ENCODE data around the gene DHCR24.
"Not testable (repeated sequence)": the region's sequence is repeated elsewhere in the genome, so short reads cannot be mapped to it uniquely, and the experiment has no call there.

The DHCR24 gene

DNA sequence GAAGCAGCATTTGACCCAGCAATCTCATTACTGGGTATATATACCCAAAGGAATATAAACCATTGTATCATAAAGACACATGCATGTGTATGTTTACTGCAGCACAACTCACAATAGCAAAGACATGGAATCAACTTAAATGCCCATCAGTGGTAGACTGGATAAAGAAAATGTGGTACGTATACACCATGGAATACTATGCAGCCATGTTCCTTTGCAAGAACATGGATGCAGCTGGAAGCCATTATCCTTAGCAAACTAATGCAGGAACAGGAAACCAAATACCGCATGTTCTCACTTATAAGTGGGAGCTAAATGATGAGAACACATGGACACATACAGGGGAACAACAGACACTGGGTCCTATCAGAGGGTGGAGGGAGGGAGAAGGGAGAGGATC is 5.4 kb downstream of the DHCR24 start:
- H3K4me3 Mint-ChIP-seq, ATAC-seq, H3K9me3 Mint-ChIP-seq, H3K27ac Mint-ChIP-seq, H3K27me3 Mint-ChIP-seq, DNase-seq: not testable (repeated sequence)
- H3K4me1 Mint-ChIP-seq, result peaks cover 23% of the 10 kb centered on the region
- H3K36me3 Mint-ChIP-seq (ENCODE audit: low read depth), result peaks cover 44% of the 10 kb centered on the region

DNA sequence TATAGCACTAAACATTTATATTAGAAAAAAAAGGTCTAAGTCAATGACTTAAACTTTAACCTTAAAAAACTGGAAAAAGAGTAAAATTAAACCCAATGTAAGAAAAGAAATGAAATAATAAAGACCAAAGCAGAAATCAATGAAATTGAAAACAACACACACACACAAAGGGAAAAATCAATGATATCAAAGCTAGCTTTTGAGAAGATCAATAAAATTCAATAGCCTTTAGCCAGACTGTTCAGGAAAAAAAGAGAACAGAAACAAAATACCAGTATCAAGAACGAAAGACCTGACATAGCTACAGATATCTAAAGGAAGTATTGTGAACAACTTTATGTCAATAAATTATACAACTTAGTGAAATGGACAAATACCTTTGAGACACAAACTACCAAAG is 7.1 kb downstream of the DHCR24 start:
- ATAC-seq (no peak), DNase-seq (no peak)
- H3K27me3 Mint-ChIP-seq, result no peaks in the 10 kb centered on the region
- H3K4me1 Mint-ChIP-seq, result peaks cover 7% of the 10 kb centered on the region
- no peak overlapping the region for H3K4me3 Mint-ChIP-seq
- no peaks in the 10 kb centered on the region for H3K9me3 Mint-ChIP-seq
- H3K27ac Mint-ChIP-seq, result no peak overlapping the region
- peaks cover 56% of the 10 kb centered on the region for H3K36me3 Mint-ChIP-seq (ENCODE audit: low read depth)

DNA sequence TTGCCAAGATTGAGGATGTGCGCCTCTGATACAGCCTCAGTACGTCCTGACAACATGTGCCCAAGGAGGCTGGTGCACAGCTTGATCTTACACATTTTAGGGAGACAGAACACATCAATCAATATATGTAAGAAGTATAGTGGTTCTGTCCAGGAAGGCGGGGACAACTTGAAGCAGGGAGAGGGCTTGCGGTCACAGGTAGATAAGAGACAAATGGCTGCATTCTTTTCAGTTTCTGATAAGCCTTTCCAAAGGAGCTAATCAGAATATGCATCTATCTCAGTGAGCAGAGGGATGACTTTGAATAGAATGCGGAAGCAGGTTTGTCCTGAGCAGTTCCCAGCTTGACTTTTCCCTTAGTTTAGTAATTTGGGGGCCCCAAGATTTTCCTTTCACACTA is 10.2 kb downstream of the DHCR24 start:
- no peak for ATAC-seq
- Mint-ChIP-seq H3K27ac (no peak overlapping the region), H3K36me3 (ENCODE audit: low read depth) (peaks cover 51% of the 10 kb centered on the region), H3K4me3 (no peak overlapping the region), H3K9me3 (no peaks in the 10 kb centered on the region), H3K27me3 (no peaks in the 10 kb centered on the region), H3K4me1 (no peaks in the 10 kb centered on the region)
- no peak for DNase-seq

DNA sequence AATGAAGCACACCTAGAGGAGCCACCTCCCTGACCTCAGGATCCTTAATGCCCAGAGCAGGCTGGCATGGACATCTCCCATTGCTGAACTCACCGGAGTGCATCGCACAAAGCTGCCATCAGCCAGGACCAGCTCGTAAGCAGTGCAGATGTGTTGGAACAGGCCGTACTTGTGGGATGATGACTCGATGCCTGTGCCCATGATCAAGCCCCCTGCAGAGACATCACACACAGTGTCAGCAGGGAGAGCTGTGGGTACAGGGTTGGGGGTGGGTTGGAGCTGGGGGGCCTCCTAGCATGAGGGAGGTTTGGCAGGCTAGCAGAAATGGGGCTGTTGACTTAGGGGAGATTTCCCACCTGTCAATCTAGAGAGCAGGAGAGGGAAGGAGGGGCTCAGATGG is 12.0 kb downstream of the DHCR24 start:
- Mint-ChIP-seq H3K36me3 (ENCODE audit: low read depth) (peaks cover 48% of the 10 kb centered on the region), H3K4me1 (no peaks in the 10 kb centered on the region), H3K27ac (no peak overlapping the region), H3K9me3 (no peaks in the 10 kb centered on the region), H3K27me3 (no peaks in the 10 kb centered on the region), H3K4me3 (no peak overlapping the region)
- ATAC-seq, result no peak
- DNase-seq, result no peak

DNA sequence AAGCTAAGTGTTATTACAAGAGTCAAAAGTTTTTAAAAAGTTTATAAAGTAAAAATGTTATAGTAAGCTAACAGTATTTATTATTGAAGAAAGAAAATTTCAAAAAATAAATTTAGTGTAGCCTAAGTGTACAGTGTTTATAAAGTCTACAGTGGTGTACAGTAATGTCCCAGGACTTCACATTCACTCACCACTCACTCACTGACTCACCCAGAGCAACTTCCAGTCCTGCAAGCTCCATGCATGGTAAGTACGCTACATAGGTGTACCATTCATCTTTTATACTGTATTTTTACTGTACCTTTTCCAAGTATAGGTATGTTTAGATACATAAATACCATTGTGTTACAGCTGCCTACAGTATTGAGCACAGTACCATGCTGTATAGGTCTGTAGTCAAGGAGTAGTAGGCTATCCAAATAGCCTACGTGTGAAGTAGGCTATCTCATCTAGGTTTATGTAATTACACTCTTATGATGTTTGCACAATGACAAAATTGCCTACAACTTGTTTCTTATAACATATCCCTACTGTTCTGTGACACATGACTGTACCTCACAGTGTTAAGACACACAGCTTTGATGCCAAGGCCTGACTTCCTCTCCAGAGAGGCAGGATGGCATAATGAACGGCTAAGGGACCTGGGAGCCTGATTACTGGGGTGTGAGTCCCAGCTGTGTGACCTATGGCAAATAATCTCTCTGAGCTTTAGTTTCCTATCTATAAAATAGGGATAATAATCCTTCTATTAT is 12.7 kb downstream of the DHCR24 start:
- Mint-ChIP-seq H3K27me3 (no peaks in the 10 kb centered on the region), H3K27ac (no peak overlapping the region), H3K4me1 (no peaks in the 10 kb centered on the region), H3K36me3 (ENCODE audit: low read depth) (peaks cover 40% of the 10 kb centered on the region), H3K9me3 (no peaks in the 10 kb centered on the region), H3K4me3 (no peak overlapping the region)
- ATAC-seq (no peak), DNase-seq (no peak)

DNA sequence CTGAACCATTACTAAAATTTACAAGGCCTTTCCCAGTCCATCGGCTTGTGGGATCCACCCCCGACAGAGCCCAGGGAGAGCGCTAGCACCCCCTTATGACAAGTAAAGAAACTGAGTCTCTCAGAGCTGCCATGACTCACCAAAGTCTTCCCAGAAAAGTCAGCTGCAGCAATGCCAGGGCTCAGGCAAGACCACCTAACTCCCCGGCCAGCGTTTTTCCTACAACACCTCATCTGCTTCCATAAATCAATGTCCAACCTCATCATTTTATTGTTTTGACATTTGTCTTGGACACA is 15.0 kb downstream of the DHCR24 start:
- ATAC-seq (no peak), DNase-seq (no peak)
- no peaks in the 10 kb centered on the region for H3K27me3 Mint-ChIP-seq
- H3K27ac Mint-ChIP-seq, result no peak overlapping the region
- H3K4me1 Mint-ChIP-seq, result no peaks in the 10 kb centered on the region
- no peaks in the 10 kb centered on the region for H3K9me3 Mint-ChIP-seq
- peaks cover 33% of the 10 kb centered on the region for H3K36me3 Mint-ChIP-seq (ENCODE audit: low read depth)
- H3K4me3 Mint-ChIP-seq, result no peak overlapping the region

DNA sequence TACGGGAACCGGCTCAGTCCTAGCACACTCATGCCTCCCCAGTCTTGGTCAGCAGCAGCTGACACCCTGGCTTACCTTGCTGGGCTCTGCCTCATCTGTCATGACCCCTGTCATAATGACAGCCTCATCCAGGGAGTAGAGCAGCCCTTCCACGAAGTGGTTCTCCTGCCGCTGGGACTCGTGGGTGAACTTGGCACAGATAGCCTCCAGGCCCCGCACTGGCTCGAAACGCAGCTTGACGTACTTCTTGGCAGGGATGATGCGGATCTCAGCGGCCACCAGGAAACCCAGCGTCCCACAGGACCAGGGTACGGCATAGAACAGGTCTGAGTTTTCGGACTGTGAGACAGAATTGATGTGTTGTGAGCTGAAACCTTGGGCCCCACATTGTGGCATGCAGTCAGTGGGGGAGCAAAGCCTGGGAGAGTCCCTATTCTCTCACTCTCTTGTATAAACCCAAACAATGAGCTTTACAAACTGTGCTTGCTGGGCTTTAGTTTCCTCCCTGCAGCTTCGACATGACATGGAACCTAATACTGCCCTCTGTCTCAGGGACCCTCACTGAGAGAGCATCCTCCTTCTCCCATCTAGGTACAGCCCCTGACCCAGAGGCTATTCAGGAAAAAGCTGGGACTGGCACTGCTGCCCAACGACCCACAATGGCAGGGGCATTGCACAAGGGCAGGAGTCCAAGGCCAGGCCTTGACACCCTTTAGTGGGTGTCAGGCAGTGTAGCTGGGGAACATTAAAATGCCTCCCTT is 15.5 kb downstream of the DHCR24 start:
- Mint-ChIP-seq H3K27ac (no peak overlapping the region), H3K27me3 (no peaks in the 10 kb centered on the region), H3K9me3 (no peaks in the 10 kb centered on the region), H3K4me1 (no peaks in the 10 kb centered on the region), H3K36me3 (ENCODE audit: low read depth) (peaks cover 30% of the 10 kb centered on the region), H3K4me3 (no peak overlapping the region)
- DNase-seq (no peak), ATAC-seq (no peak)

DNA sequence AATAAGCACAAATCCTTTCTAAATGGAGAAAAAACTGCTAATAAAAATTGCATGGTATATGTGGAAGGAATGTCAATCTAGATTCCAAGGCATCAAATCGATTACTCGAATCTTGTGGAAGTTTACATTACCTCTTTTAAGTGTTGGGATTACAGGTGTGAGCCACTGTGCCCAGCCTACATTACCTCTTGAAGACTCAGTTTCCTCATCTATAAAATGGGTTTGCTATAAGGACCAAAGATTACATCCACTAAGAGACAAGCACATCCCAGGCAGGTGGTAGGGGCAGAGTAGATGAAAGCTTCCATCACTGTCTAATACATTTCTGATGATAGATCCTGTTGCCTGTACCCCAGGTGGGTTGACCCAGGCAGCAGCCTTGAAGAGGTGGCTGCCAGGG is 16.1 kb downstream of the DHCR24 start:
- Mint-ChIP-seq H3K36me3 (ENCODE audit: low read depth) (peaks cover 27% of the 10 kb centered on the region), H3K4me1 (no peaks in the 10 kb centered on the region)
- no peak for DNase-seq

DNA sequence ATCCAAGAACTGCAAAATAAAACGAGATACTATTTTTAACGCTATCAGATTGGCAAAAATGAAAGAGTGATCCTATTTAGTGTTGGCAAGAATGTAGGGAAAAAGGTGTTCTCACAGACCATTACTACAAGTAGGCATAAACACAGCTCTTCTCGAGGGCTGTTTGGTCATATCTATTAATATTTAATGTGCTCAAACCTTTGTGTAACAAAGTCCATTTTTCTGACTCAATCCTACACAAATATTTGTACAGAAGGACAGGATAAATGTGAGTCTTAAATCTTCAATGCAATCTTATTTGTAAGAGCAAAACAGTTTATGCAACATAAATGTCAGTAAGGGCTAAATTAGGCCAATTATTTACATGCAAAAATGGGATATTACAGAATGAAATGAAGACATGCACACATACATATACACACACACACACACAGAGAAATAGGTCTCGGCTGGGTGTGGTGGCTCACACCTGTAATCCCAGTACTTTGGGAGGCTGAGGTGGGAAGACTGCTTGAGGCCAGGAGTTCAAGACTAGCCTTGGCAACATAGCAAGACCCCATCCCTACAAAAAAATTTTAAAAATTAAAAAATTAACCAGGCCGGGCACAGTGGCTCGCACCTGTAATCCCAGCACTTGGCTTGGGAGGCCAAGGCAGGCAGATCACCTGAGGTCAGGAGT is 17.7 kb downstream of the DHCR24 start:
- H3K4me1 Mint-ChIP-seq, result no peaks in the 10 kb centered on the region
- H3K36me3 Mint-ChIP-seq (ENCODE audit: low read depth), result peaks cover 24% of the 10 kb centered on the region
- ATAC-seq (no peak), DNase-seq (no peak)
- H3K4me3 Mint-ChIP-seq, result no peak overlapping the region
- H3K27me3 Mint-ChIP-seq, result no peaks in the 10 kb centered on the region
- no peak overlapping the region for H3K27ac Mint-ChIP-seq
- no peaks in the 10 kb centered on the region for H3K9me3 Mint-ChIP-seq

More for the DNA sequence above, 16.1 kb downstream of the DHCR24 start:
- ATAC-seq, result no peak
- H3K9me3 Mint-ChIP-seq, result no peaks in the 10 kb centered on the region
- no peak overlapping the region for H3K27ac Mint-ChIP-seq
- no peak overlapping the region for H3K4me3 Mint-ChIP-seq
- H3K27me3 Mint-ChIP-seq, result no peaks in the 10 kb centered on the region

DNA sequence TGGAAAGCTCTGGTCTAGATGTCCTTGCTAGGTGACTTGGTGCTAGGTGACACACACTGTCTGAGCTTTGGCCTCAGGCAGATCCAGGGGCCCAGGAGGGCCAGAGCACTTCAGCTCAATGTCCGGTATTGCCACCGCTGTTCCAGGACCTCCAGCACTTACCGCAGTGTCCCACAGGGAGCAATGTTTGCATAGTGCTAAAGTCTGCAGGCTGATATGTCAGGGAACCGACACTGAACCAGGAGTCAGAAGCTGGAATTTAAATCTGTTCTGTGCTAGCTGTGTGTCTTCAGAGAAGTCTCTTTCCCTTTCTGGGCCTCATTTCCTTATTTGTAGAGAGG is 19.3 kb downstream of the DHCR24 start:
- no peak overlapping the region for H3K27ac Mint-ChIP-seq
- H3K9me3 Mint-ChIP-seq, result no peaks in the 10 kb centered on the region
- H3K4me1 Mint-ChIP-seq, result no peaks in the 10 kb centered on the region
- ATAC-seq (no peak), DNase-seq (no peak)
- H3K36me3 Mint-ChIP-seq (ENCODE audit: low read depth), result peaks cover 28% of the 10 kb centered on the region
- H3K27me3 Mint-ChIP-seq, result no peaks in the 10 kb centered on the region
- H3K4me3 Mint-ChIP-seq, result no peak overlapping the region

DNA sequence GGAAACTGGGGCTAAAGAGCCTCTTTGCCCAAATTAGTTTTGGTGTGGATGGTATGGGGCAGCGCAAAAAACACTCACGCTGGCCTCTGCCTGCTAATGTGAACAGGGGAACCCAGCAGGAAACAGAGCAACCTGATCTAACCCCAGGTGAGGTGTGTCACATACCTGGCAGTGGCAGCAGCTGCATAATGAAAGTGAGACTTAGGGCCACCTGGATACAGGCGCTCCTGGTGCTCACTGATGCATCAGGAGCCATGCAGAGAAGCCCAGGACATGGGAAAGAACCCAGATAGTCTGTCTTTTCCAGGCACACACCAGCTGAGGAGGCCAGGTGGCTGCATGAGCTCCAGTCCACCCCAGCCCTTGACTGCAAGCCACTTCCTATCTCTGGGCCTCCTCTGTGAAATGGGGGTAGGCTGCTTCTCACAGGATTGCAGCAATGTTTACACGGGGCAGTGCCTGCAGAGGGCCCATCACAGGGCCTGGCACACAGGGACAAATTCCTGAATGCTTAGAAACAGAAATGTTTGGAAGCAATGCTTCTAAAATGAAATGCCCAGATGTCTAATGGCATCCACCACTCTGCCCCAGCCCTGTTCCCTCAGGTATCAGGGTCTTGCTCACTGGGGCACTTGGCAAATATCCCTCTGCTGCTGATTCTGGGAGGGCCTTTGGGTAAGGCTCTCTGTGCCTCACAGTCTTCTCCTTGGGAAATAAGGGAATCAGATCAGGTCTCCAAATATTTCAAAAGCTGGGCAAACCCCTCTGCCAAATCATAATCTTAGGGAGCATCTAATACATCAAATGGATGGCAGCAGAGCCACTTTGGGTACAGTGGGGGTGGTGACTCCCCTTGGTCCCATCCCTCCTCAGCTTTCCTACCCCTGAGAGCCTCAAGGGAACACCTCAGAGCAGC is 19.9 kb downstream of the DHCR24 start:
- peaks cover 32% of the 10 kb centered on the region for H3K36me3 Mint-ChIP-seq (ENCODE audit: low read depth)
- DNase-seq (no peak), ATAC-seq (no peak)
- no peaks in the 10 kb centered on the region for H3K9me3 Mint-ChIP-seq
- H3K27ac Mint-ChIP-seq, result no peak overlapping the region
- H3K4me3 Mint-ChIP-seq, result no peak overlapping the region
- H3K27me3 Mint-ChIP-seq, result no peaks in the 10 kb centered on the region
- H3K4me1 Mint-ChIP-seq, result no peaks in the 10 kb centered on the region

DNA sequence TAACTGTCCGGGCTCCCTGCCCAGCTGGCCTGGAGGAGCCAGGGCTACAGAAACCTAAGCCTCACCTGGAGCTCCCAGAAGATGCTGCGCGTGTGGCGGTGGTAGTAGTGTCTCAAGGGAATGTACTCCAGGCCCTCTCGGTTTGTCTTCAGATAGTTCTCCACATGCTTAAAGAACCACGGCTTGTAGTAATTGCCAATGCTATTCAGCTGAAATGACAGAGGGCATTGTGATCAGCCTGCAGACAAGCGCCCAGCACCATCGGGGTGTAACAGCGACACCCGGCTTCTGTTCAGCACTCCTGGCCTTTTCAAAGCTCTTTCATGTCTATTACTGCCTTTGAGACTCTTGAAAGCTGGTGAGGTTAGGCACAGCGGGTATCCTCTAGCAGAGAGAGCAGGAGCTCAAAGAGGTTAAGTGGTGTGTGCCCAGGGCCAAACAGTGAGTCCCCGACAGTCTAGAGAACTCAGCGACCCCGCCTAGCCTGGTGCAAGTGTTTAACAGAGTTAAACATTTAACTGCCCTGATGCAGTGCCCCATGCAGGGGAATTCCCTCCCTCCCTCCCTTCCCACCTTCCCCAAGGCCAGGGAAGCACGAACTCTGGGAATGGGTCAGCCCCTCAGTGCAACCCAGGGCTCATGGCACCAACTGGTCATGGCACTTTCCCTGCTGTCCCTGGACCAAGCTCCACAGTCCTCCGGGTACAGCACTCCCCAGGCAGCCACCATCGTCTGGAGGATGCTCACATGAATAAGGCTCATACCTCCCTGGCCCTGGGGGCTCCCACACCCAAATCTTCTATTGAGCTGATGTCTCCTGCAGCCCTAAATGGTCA is 21.5 kb downstream of the DHCR24 start:
- Mint-ChIP-seq H3K27me3 (no peaks in the 10 kb centered on the region), H3K9me3 (no peaks in the 10 kb centered on the region), H3K27ac (no peak overlapping the region), H3K4me3 (no peak overlapping the region), H3K36me3 (ENCODE audit: low read depth) (peaks cover 30% of the 10 kb centered on the region), H3K4me1 (no peaks in the 10 kb centered on the region)
- ATAC-seq, result no peak
- no peak for DNase-seq

DNA sequence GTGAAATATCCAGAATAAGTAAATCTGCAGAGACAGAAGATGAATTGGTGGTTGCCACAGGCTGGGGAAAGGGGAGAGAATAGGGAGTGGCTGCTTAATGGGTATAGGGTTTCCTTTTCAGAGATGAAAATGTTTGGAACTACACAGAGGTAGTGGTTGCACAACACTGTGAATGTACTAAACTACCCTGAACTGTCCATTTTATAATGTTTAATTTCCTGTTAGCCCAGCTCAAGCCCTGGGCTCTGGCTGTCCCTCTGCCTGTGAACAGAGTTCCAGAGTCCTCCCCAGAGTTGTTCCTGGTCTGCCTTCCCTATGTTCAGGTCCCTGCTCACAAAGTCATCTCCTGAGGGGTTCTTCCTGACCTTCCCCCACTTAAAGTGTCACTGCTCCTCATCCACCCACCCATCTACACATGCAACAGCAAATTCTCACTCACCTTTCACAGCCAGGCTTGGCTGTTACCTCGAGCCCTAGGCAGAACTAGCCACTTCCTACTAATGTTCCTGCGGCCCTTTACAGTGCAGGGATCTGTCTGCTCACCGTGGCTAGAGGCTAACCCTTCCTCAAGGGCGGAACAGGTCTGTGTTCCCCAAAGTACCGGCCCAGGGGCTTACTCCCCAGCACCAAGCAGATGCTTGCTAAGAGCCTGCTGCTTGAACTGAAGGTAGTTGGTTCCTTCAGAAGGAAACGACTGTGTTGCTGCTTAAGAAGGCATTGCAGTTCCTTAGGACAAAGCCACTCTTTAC is 22.4 kb downstream of the DHCR24 start:
- ATAC-seq (no peak), DNase-seq (no peak)
- H3K4me1 Mint-ChIP-seq, result no peaks in the 10 kb centered on the region
- peaks cover 33% of the 10 kb centered on the region for H3K36me3 Mint-ChIP-seq (ENCODE audit: low read depth)
- no peaks in the 10 kb centered on the region for H3K9me3 Mint-ChIP-seq
- H3K27me3 Mint-ChIP-seq, result no peaks in the 10 kb centered on the region
- no peak overlapping the region for H3K4me3 Mint-ChIP-seq
- no peak overlapping the region for H3K27ac Mint-ChIP-seq
